GM23248 (cell line): ENCODE measurements around the gene URB1.

Source experiments
- EZH2 ChIP-seq: fragments of 200-600 bp; sonication (generic); IDR thresholded peaks from 2 replicates; pipeline ENCODE4 v1.6.1; 2018; ENCODE audit warnings: antibody characterized with exemption, mild to moderate bottlenecking; ENCODE audit not compliant: insufficient read depth, poor library complexity, severe bottlenecking
- EZH2phosphoT487 ChIP-seq: fragments of 200-600 bp; sonication (generic); IDR thresholded peaks from 2 replicates; pipeline ENCODE4 v1.6.1; 2018; ENCODE audit warnings: antibody characterized with exemption, moderate library complexity, mild to moderate bottlenecking, low read depth; ENCODE audit not compliant: insufficient read depth

DNA sequence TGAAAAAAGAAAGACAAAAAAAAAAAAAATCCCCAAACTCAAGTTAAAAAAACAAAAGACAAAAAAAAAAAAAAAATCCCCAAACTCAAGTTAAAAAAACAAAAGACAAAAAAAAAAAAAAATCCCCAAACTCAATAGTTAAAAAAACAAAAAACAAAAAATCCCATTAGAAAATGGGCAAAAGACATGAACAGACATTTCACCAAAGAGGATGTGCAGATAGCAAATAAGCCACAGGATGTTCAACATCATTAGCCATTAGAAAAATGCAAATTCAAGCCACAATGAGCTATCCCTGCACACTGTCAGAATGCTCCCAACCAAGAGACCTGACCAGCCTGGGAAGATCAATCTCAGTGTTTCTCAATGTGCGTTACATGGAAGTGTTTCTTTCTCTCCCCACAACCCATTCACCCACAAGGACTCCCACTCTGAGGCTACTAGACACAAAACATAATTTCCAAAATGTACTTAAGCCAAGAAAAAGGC lies 60.3 kb downstream of the URB1 start:
- TF ChIP-seq EZH2phosphoT487 (no peak), EZH2 (no peak)
